ENCODE data around the gene NRTN. TPM values are rescaled to one million over a fixed set of nuclear protein-coding genes. Genes with fewer than 3 reads are reported as not detected.

The NRTN gene
- total RNA-seq, 4 donors from 2014 or later, result not detected

DNA sequence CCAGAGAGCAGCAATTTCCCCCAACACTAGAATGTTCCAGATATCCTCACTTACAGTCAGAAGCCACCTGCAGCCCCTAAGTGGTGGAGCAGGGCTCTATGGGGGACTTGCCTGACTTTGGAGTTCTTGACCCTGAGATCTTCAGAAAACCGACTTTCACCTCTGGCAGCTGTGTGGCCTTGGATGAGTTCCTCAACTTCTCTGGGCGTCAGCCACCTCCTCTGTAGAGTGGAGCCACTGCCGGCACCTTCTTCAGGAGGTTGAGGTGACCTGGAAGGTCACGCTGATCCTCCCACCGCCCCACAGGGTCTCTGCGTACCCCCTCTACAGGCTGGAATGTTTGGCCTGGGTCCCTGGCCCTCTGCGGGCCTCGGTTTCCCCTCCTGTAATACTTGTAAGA lies 72.6 kb downstream of the NRTN start:
- TF ChIP-seq, protein P1, sequence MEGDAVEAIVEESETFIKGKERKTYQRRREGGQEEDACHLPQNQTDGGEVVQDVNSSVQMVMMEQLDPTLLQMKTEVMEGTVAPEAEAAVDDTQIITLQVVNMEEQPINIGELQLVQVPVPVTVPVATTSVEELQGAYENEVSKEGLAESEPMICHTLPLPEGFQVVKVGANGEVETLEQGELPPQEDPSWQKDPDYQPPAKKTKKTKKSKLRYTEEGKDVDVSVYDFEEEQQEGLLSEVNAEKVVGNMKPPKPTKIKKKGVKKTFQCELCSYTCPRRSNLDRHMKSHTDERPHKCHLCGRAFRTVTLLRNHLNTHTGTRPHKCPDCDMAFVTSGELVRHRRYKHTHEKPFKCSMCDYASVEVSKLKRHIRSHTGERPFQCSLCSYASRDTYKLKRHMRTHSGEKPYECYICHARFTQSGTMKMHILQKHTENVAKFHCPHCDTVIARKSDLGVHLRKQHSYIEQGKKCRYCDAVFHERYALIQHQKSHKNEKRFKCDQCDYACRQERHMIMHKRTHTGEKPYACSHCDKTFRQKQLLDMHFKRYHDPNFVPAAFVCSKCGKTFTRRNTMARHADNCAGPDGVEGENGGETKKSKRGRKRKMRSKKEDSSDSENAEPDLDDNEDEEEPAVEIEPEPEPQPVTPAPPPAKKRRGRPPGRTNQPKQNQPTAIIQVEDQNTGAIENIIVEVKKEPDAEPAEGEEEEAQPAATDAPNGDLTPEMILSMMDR (IDR thresholded peaks at IDR 0.05; ENCODE audit: low read depth), result no peak

GRCh38 chr19:5877882-5878281 lies 73.0 kb downstream of the NRTN start:
- TF ChIP-seq, protein P1 (IDR thresholded peaks at IDR 0.05; ENCODE audit: low read depth), result no peak

Other genes with a start within 250 kb of the NRTN start
- under 1 TPM; 0.33 to 0.51 (median 0.41) TPM for gene TINCR, start 237.1 kb upstream of the NRTN start, total RNA-seq
- 10 to 100 TPM; 33.6 to 72.0 (median 45.2) TPM for gene SAFB2, start 182.3 kb upstream of the NRTN start, total RNA-seq
- 100 to 1,000 TPM in 2 of 4 donors, 10 to 100 TPM in 2; 65.5 to 135 (median 86.4) TPM for gene SAFB, start 182.0 kb upstream of the NRTN start, total RNA-seq
- 10 to 100 TPM; 41.1 to 67.8 (median 47.7) TPM for gene MICOS13, start 124.6 kb upstream of the NRTN start, total RNA-seq
- 10 to 100 TPM in 1 of 4 donors, 1 to 10 TPM in 3; 4.1 to 13.4 (median 7.6) TPM for gene HSD11B1L, start 124.0 kb upstream of the NRTN start, total RNA-seq
- 100 to 1,000 TPM; 617 to 960 (median 857) TPM for gene RPL36, start 114.8 kb upstream of the NRTN start, total RNA-seq
- gene LONP1, start 84.9 kb upstream of the NRTN start, total RNA-seq, result 10 to 100 TPM; 38.8 to 90.4 (median 43.5) TPM
- not detected for gene CATSPERD, start 84.4 kb upstream of the NRTN start, total RNA-seq
- gene PRR22, start 20.3 kb upstream of the NRTN start, total RNA-seq, result 1 to 10 TPM in 1 of 4 donors, under 1 TPM in 1, not detected in 2; 0.66 to 1.9 TPM
- gene DUS3L, start 13.9 kb upstream of the NRTN start, total RNA-seq, result 10 to 100 TPM; 19.4 to 25.1 (median 23.8) TPM
- gene FUT6, start 34.6 kb downstream of the NRTN start, total RNA-seq, result 1 to 10 TPM in 1 of 4 donors, not detected in 3; 1.1 TPM
- not detected for gene FUT3, start 46.4 kb downstream of the NRTN start, total RNA-seq
- not detected for gene FUT5, start 65.5 kb downstream of the NRTN start, total RNA-seq
- 100 to 1,000 TPM; 147 to 197 (median 162) TPM for gene NDUFA11, start 98.7 kb downstream of the NRTN start, total RNA-seq
- 10 to 100 TPM in 1 of 4 donors, 1 to 10 TPM in 2, under 1 TPM in 1; 0.65 to 13.0 (median 5.6) TPM for gene VMAC, start 99.8 kb downstream of the NRTN start, total RNA-seq
- gene CAPS, start 109.2 kb downstream of the NRTN start, total RNA-seq, result 10 to 100 TPM in 1 of 4 donors, 1 to 10 TPM in 3; 1.5 to 13.4 (median 6.6) TPM
- 10 to 100 TPM; 28.8 to 84.2 (median 57.7) TPM for gene RANBP3, start 173.1 kb downstream of the NRTN start, total RNA-seq

Data from subcutaneous adipose tissue (tissue), 4 donors.